Activated CD8-positive, alpha-beta memory T cell treated with anti-CD3 and anti-CD28 coated beads for 48 hours (primary cell): ENCODE measurements around the gene NKD2.
"Not testable (repeated sequence)": the region's sequence is repeated elsewhere in the genome, so short reads cannot be mapped to it uniquely, and the experiment has no call there.

ENCODE experiments used
- DNase-seq, 3 experiments: peaks; one replicate each; pipeline ENCODE4 v3.0.0-alpha.2; 2020; ENCODE audit warnings: low read depth in 2 of 3, low spot score in 2 of 3

NKD2 gene

GRCh38 chr5:999032-999501 lies 9.5 kb upstream of the NKD2 start:
- no peak for DNase-seq

- no peak for DNase-seq
These were observed 8.9 kb upstream of the NKD2 start for GRCh38 chr5:999724-1000123.

GRCh38 chr5:1000329-1000728 lies 8.3 kb upstream of the NKD2 start:
- DNase-seq = no peak

DNA sequence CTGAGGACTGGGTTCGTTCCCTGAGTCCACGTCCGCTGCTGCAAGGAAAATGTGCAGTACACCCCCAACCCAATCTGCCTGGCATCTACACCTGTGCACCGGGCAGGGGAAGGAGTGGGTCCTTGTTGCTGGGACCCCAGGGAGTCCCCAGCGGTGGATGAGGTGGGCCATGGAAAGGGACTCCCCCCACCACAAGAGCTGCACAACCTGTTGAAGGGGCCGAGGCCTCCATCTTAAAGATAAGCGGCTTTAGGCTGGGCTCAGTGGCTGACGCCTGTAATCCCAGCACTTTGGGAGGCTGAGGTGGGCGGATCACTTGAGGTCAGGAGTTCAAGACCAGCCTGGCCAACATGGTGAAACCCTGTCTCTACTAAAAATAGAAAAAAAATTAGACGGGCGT lies 7.8 kb upstream of the NKD2 start:
- DNase-seq = not testable (repeated sequence)

GRCh38 chr5:1001406-1002270 lies 7.0 kb upstream of the NKD2 start:
- DNase-seq = no peak

DNA sequence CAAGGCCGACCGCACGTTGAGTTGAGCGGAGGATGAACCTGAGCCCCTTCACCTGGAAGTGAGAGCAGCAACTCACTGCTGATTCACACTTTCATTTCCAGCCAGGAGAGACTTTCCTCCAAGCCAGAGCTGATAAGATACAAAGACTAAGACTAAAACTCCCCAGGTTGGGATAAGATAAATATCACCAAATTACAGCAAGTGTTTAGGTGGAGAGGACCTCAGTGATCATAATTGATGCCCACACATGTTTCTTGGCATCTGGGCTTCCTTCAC lies 6.4 kb upstream of the NKD2 start:
- no peak for DNase-seq

DNA sequence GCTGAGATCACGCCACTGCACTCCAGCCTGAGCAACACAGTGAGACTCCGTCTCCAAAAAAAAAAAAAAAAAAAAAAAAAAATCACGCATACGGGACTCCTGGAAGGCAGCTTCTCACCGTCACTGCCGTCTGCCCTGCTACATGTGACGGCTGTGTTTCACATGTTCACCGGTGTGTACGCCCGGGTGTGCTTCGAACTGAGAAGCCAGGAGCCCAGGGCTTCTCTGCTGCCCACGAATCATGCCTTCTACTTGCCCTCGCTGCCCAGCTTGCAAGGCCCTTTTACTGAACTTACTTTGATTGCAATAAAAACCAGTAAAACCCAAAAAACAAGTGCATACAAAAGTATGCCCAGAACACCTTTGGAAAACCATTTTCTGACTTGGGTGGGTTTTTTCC lies 5.8 kb upstream of the NKD2 start:
- no peak for DNase-seq

GRCh38 chr5:1003296-1003937 lies 5.2 kb upstream of the NKD2 start:
- DNase-seq = no peak

DNA sequence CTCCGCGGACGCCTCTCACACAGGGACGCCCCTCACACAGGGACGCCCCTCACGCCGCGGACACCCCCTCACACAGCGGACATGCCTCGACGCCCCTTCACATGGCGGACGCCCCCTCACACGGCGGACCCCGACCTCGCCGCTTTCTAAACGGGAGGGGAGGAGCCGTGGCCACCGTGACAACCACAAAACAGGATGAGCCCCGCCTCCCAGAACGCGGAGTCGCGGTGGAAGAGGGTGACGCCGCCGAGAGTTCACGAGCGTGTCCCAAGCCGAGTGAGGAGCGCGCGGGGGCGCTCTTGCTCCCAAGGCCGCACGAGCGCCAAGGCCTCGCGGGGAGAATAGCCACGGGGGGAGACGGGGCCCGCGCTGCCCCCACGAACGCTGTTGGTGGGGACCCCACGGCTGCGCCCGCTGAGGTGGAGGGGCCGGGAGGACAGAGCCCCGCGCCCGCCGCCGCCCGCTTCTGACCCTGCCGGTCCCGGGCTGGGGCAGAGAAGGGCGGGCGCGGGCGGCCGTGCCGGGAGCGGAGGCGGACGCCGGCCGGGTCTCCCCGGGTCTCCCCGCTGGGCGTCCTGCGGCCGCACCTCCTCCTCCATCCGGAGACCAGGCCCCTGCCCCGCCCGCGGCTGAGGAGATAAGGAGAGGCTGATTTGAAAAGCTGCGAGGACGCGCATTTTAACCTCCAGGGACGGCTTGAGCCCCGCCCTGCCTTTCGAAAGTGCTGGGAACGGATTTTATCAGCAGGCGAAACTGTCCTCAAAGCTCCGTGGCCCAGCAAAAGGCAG lies 3.9 kb upstream of the NKD2 start:
- no peak for DNase-seq

GRCh38 chr5:1005249-1005851 lies 3.3 kb upstream of the NKD2 start:
- no peak for DNase-seq

GRCh38 chr5:1005904-1006655 lies 2.5 kb upstream of the NKD2 start:
- DNase-seq = no peak

GRCh38 chr5:1006656-1007071 lies 1.9 kb upstream of the NKD2 start:
- DNase-seq = no peak

DNA sequence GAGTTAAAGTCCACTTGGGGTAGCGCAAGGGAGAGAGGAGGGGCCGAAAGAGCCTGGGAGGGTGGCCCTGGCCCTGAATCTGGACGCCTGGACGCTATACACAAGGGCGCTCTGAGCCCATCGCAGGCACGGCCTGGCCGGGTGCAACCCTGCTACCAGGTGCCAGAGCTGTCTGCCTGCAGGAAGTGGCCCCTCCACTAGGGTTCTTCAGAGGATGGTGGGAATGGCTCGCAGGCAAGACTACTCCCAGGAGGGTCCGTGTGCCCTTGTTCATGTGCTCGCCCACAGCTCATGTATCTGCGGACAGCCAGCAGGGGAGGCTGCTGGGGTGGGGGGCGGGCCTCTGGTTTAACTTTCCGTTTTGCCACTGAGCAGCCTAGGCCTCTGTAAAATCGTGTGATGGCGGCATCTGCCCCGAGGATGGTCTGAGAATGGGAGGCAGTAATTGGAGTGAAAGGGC lies 1.4 kb upstream of the NKD2 start:
- no peak for DNase-seq

GRCh38 chr5:1007681-1008450 lies 736 bp upstream of the NKD2 start:
- no peak for DNase-seq

- no peak for DNase-seq
These were observed 968 bp downstream of the NKD2 start for GRCh38 chr5:1009359-1010180.

DNA sequence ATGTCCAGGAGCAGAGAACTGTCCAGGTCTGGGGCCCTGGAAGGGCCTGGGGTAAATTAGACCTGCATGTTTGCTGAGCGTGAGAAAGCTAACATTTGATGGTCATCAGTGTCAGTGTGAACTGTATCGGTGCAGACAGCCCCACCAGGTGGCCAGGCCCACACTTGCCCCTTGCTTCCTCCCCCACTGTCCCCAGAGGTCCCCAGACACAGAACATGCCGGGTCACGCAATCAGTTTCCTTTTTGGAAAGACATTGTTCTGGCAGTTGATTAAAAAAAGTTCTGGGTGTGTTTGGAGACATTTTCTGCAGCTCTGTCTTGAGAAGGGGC lies 1.5 kb downstream of the NKD2 start:
- no peak for DNase-seq

GRCh38 chr5:1010641-1011046 lies 2.0 kb downstream of the NKD2 start:
- DNase-seq = no peak

DNA sequence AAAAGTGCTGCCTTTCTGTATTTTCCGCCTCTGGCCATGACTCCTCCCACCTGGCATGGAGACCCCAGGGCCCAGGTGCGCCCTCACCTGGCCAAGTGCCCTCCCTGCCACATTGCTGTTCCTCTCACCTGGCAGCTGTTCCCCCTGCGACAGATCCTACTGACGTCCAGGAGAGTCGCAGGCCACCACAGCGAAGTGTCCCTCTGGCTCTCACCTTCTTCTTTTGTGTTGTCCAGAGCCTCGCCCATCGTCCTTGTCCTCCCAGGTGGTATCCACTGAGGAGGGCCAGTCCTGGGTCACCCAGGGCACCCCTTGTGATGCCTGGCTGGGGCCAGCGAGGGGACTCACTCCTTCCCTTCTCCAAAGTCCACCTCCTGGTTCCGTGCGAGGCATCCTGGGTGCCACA lies 2.6 kb downstream of the NKD2 start:
- DNase-seq = no peak

DNA sequence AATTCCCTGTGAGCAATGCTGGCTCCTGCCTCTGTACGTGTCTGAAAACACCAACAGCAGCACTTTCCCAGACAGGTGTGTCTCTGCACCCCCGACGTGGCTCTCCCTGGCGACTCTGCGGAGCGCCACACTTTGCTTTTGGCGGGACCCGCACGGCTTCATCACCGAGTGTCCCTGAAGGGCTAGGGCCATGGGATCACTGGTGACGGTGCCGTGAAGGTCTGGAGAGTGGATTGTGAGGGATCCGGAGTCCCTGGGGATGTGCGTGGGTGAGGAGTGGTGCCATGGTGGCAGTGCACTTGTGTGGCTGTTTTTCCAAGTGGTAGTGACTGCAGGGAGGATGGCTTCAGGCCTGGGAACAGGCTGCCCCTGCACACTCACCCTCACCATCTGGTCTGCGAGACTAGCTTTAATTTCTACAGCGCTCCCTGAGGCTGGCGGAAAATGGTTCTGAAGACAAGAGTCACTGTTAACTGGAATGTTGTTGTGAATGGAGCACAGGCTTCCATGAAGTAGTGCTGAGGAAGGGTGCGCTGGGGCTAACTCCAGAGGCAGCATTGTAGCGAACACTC lies 3.2 kb downstream of the NKD2 start:
- DNase-seq = no peak
